DND-41 (cell line): ENCODE results near the gene TXK.

ENCODE experiments used
- ATAC-seq: fragments of 200-7000 bp; cut with Tn5 transposase; 3 replicates; pipeline ENCODE4 v1.9.1; 2021; ENCODE audit warnings: low read depth; ENCODE audit not compliant: insufficient read depth
- DNase-seq: peaks from one replicate; pipeline ENCODE4 v3.0.0-alpha.2; 2020
- H2AFZ ChIP-seq: 2 replicates; pipeline ENCODE4 v1.6.0; 2012; ENCODE audit warnings: low read depth, low read length
- H3K27ac ChIP-seq: 2 replicates; pipeline ENCODE4 v1.5.1; 2012; ENCODE audit warnings: low read length, inconsistent platforms
- H3K27me3 ChIP-seq: fragments of 200-600 bp; sonication (generic); 2 replicates; pipeline ENCODE4 v1.6.0; 2012; ENCODE audit warnings: low read length, mild to moderate bottlenecking, inconsistent platforms; ENCODE audit not compliant: insufficient read depth, poor library complexity
- H3K36me3 ChIP-seq: 2 replicates; pipeline ENCODE4 v1.5.1; 2012; ENCODE audit warnings: low read length, inconsistent platforms; ENCODE audit not compliant: insufficient read depth
- H3K4me1 ChIP-seq: 2 replicates; pipeline ENCODE4 v1.5.1; 2012; ENCODE audit warnings: mild to moderate bottlenecking, low read length; ENCODE audit not compliant: insufficient read depth
- H3K4me2 ChIP-seq: 2 replicates; pipeline ENCODE4 v1.6.0; 2012; ENCODE audit warnings: mild to moderate bottlenecking, moderate library complexity, low read length, inconsistent platforms; ENCODE audit not compliant: insufficient read depth
- H3K4me3 ChIP-seq, 2 experiments: fragments of 200-600 bp in 1 of 2; shearing (Covaris generic) in 1 of 2; 2 replicates each; pipeline ENCODE4 v1.5.1; 2012 to 2016; ENCODE audit warnings: inconsistent platforms in 2 of 2, low read length in 2 of 2, mild to moderate bottlenecking in 2 of 2, low read depth in 1 of 2, moderate library complexity in 1 of 2
- H3K79me2 ChIP-seq: 2 replicates; pipeline ENCODE4 v1.6.0; 2012; ENCODE audit warnings: low read length, inconsistent platforms; ENCODE audit not compliant: insufficient read depth
- H3K9ac ChIP-seq: 2 replicates; pipeline ENCODE4 v1.6.0; 2012; ENCODE audit warnings: low read depth, mild to moderate bottlenecking, inconsistent platforms, low read length, moderate library complexity
- H3K9me3 ChIP-seq: 2 replicates; pipeline ENCODE4 v1.5.1; 2012; ENCODE audit warnings: low read length, moderate library complexity, mild to moderate bottlenecking, inconsistent platforms; ENCODE audit not compliant: insufficient read depth, severe bottlenecking
- H4K20me1 ChIP-seq: 2 replicates; pipeline ENCODE4 v1.6.0; 2012; ENCODE audit warnings: low read length; ENCODE audit not compliant: insufficient read depth
- EZH2 ChIP-seq: IDR thresholded peaks from 3 replicates; pipeline ENCODE4 v1.6.1; 2012; ENCODE audit warnings: borderline replicate concordance, low read depth, mild to moderate bottlenecking, moderate library complexity, low read length, inconsistent platforms; ENCODE audit not compliant: severe bottlenecking
- TF ChIP-seq, protein P1 (sequence below): IDR thresholded peaks from 2 replicates; pipeline ENCODE4 v1.5.1; 2012; ENCODE audit warnings: borderline replicate concordance, low read length, moderate library complexity, mild to moderate bottlenecking; ENCODE audit not compliant: poor library complexity, severe bottlenecking; ENCODE audit errors: extremely low read depth

TXK gene

DNA sequence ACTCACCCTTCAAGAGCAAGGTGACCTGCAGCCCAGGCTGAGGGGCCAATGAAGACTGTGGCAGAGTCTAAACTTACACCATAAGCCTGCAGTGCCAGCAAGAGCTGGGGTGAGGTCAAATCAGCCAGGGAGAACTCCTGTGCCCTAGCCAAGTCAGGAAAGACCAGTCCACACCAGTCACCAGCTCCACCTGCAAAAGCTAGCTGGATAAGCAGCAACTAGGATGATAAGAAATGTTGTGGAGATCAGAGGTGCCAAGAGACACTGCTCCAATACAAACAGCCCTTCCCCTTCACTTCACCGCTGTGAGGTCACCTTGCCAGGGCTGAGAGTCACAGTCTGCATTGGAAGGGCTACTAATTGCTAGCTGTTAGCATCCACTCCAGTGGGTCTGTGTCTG lies 86.2 kb downstream of the TXK start:
- Histone ChIP-seq H3K4me3 (no peak overlapping the region), H4K20me1 (no peaks in the 10 kb centered on the region), H3K4me1 (peaks cover 11% of the 10 kb centered on the region), H2AFZ (no peak overlapping the region), H3K27me3 (peaks cover 9% of the 10 kb centered on the region), H3K27ac (no peak overlapping the region), H3K9me3 (no peaks in the 10 kb centered on the region), H3K4me2 (no peak overlapping the region), H3K79me2 (no peaks in the 10 kb centered on the region), H3K36me3 (no peaks in the 10 kb centered on the region), H3K9ac (no peak overlapping the region)
- ATAC-seq: 0 out of 3 replicates have a peak, but pooled peaks have one; percentile 3
- TF ChIP-seq, protein P1, sequence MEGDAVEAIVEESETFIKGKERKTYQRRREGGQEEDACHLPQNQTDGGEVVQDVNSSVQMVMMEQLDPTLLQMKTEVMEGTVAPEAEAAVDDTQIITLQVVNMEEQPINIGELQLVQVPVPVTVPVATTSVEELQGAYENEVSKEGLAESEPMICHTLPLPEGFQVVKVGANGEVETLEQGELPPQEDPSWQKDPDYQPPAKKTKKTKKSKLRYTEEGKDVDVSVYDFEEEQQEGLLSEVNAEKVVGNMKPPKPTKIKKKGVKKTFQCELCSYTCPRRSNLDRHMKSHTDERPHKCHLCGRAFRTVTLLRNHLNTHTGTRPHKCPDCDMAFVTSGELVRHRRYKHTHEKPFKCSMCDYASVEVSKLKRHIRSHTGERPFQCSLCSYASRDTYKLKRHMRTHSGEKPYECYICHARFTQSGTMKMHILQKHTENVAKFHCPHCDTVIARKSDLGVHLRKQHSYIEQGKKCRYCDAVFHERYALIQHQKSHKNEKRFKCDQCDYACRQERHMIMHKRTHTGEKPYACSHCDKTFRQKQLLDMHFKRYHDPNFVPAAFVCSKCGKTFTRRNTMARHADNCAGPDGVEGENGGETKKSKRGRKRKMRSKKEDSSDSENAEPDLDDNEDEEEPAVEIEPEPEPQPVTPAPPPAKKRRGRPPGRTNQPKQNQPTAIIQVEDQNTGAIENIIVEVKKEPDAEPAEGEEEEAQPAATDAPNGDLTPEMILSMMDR: no peak
- TF ChIP-seq EZH2: no peak
- DNase-seq: no peak

DNA sequence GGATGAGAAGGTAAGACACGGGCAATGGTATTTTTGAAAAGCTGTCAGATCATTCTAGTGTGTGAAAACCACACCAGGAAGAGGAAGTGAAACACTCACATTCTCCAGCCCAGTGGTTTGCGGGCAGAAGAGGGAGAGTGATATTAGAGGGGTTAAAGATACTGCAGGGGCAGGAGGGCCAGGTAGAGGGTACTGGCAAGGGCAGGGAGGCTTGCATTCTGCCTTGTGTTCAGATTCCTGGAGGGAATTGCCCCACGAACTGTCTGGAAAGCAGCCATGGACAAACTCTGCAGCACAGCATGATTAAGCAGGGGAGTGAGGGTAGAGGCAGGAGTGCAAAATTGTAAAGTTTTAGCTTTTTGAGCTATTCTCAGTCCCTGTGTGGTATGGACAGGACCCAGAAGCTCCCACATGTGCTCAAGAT lies 86.6 kb downstream of the TXK start:
- Histone ChIP-seq H3K9me3 (no peaks in the 10 kb centered on the region), H2AFZ (no peak overlapping the region), H4K20me1 (no peaks in the 10 kb centered on the region), H3K4me2 (peak overlapping the region; percentile 28; the same call in 1 of the 2 replicates), H3K27ac (no peak overlapping the region), H3K9ac (no peak overlapping the region), H3K36me3 (no peaks in the 10 kb centered on the region), H3K27me3 (peaks cover 12% of the 10 kb centered on the region), H3K4me1 (peaks cover 11% of the 10 kb centered on the region), H3K79me2 (no peaks in the 10 kb centered on the region), H3K4me3 (no peak overlapping the region)
- TF ChIP-seq EZH2: no peak
- TF ChIP-seq, protein P1: no peak
- DNase-seq (peak; percentile 38), ATAC-seq (peak; percentile 93)

DNA sequence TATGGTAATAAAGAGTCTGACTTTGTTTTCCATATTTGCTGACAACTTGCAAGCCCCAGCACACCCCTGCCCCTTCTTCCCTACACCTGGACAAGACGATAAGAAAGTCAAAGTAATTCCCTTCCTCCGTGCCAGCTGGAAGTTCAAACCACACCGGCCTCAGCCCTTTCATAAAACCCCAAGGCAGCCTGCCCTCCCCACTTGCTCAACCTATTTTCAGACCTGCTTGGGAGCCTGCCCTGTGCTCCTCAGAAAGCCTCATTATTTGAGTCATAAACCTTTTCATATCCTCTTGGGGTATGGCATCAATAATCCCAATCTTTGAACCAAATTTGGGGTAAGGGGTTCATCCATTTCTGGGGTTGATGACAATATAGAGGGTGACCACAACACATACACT lies 88.0 kb downstream of the TXK start:
- H3K9me3 ChIP-seq: no peaks in the 10 kb centered on the region
- H3K4me3 ChIP-seq: no peak overlapping the region
- H3K79me2 ChIP-seq: no peaks in the 10 kb centered on the region
- H4K20me1 ChIP-seq: no peaks in the 10 kb centered on the region
- H2AFZ ChIP-seq: no peak overlapping the region
- H3K4me1 ChIP-seq: peaks cover 11% of the 10 kb centered on the region
- DNase-seq: no peak
- H3K36me3 ChIP-seq: no peaks in the 10 kb centered on the region
- peaks cover 12% of the 10 kb centered on the region for H3K27me3 ChIP-seq
- no peak overlapping the region for H3K27ac ChIP-seq
- H3K9ac ChIP-seq: no peak overlapping the region
- TF ChIP-seq EZH2: no peak
- TF ChIP-seq, protein P1: no peak
- H3K4me2 ChIP-seq: no peak overlapping the region
- ATAC-seq: no peak

DNA sequence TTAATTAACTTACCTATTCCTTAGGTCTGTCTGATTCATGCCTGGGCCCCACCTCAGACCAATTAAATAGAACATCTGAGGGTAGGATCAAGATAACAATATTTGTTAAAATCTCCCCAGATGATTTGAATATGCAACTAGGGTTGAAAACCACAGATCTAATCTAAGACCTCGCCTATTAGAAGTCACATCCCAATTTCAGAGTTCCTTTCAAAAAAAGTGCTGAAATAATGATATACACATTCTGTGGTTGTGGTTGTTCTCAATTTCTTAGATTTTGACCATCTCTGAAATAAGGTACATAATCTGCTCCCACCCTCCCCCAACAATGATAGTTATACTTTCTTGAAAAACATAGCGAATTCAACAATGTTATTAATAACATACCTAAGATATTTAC lies 89.8 kb downstream of the TXK start:
- no peak for ATAC-seq

More for the DNA sequence above, 89.8 kb downstream of the TXK start:
- Histone ChIP-seq H3K4me2 (no peak overlapping the region), H4K20me1 (no peaks in the 10 kb centered on the region), H3K27ac (no peak overlapping the region), H3K4me3 (no peak overlapping the region), H3K9me3 (no peaks in the 10 kb centered on the region), H2AFZ (no peak overlapping the region), H3K36me3 (no peaks in the 10 kb centered on the region), H3K79me2 (no peaks in the 10 kb centered on the region), H3K9ac (no peak overlapping the region), H3K4me1 (peaks cover 11% of the 10 kb centered on the region), H3K27me3 (peaks cover 12% of the 10 kb centered on the region)
- TF ChIP-seq, protein P1: no peak
- TF ChIP-seq EZH2: no peak
- no peak for DNase-seq
